CD4-positive, CD25-positive, alpha-beta regulatory T cell (primary cell): ENCODE data around the gene TSPY4. TPM values are rescaled to one million over a fixed set of nuclear protein-coding genes. Genes with fewer than 3 reads are reported as not detected.
"Not testable (repeated sequence)": the region's sequence is repeated elsewhere in the genome, so short reads cannot be mapped to it uniquely, and the experiment has no call there.

Experiments used
- ATAC-seq, 2 donors: fragments of 150-1000 bp; cut with Tn5 transposase; one replicate each; pipeline ENCODE4 v1.10.0; 2021; ENCODE audit warnings: low read depth in 2 of 2, moderate number of reproducible peaks in 2 of 2, moderate library complexity in 1 of 2
- DNase-seq, 3 donors: peaks; one replicate each; pipeline versions ENCODE4 v3.0.0 to v3.0.0-alpha.2; 2012 to 2022; ENCODE audit warnings: mixed read lengths in 1 of 3
- H3K27ac ChIP-seq: one replicate; pipeline ENCODE4 v1.7.0; 2013; ENCODE audit warnings: mild to moderate bottlenecking, low read length; ENCODE audit not compliant: insufficient read depth, poor library complexity, severe bottlenecking
- H3K27me3 ChIP-seq: one replicate; pipeline ENCODE4 v1.7.0; 2013; ENCODE audit warnings: low read length; ENCODE audit not compliant: control insufficient read depth, insufficient read depth
- H3K36me3 ChIP-seq: one replicate; pipeline ENCODE4 v1.7.0; 2013; ENCODE audit warnings: mild to moderate bottlenecking, low read length, moderate library complexity; ENCODE audit not compliant: control insufficient read depth, insufficient read depth
- H3K4me1 ChIP-seq: 2 replicates; pipeline ENCODE4 v1.7.0; 2013; ENCODE audit warnings: mild to moderate bottlenecking, low read length; ENCODE audit not compliant: insufficient read depth, control insufficient read depth, poor library complexity, severe bottlenecking
- H3K4me3 ChIP-seq: one replicate; pipeline ENCODE4 v1.7.0; 2013; ENCODE audit warnings: low read depth, mild to moderate bottlenecking, low read length, moderate library complexity
- H3K9me3 ChIP-seq, 2 experiments: 1 replicate in 1 of 2; 2 replicates in 1 of 2; pipeline ENCODE4 v1.7.0; 2013; ENCODE audit warnings: low read length in 2 of 2, mild to moderate bottlenecking in 1 of 2, moderate library complexity in 1 of 2; ENCODE audit not compliant: control insufficient read depth in 2 of 2
- H3K27ac Mint-ChIP-seq, 3 donors: one replicate each; pipeline ENCODE4 v1.8.0; 2020 to 2022; ENCODE audit warnings: mild to moderate bottlenecking in 3 of 3, mixed read lengths in 3 of 3, moderate library complexity in 2 of 3
- H3K27me3 Mint-ChIP-seq: one replicate; pipeline ENCODE4 v1.8.0; 2022; ENCODE audit warnings: mild to moderate bottlenecking, mixed read lengths
- H3K36me3 Mint-ChIP-seq: one replicate; pipeline ENCODE4 v1.8.0; 2020; ENCODE audit warnings: mixed read lengths
- H3K4me1 Mint-ChIP-seq, 4 donors: one replicate each; pipeline ENCODE4 v1.8.0; 2020 to 2022; ENCODE audit warnings: mixed read lengths in 4 of 4, mild to moderate bottlenecking in 1 of 4
- H3K4me3 Mint-ChIP-seq, 4 donors: one replicate each; pipeline ENCODE4 v1.8.0; 2020 to 2022; ENCODE audit warnings: mild to moderate bottlenecking in 4 of 4, mixed read lengths in 4 of 4, moderate library complexity in 3 of 4
- H3K9me3 Mint-ChIP-seq, 7 donors: one replicate each; pipeline ENCODE4 v1.8.0; 2020 to 2022; ENCODE audit warnings: mixed read lengths in 7 of 7, mild to moderate bottlenecking in 3 of 7, moderate library complexity in 2 of 7
- polyA plus RNA-seq, 4 donors: library from polyadenylated mRNA; unstranded; fragments of 300-500 nt; fragmentation: Illumina TruSeq; gene quantifications; one replicate each; pipeline ENCODE4 v1.2.3, GENCODE V29; 2021
- total RNA-seq: library from RNA; stranded (reverse); gene quantifications from one replicate; pipeline ENCODE4 v1.2.3, GENCODE V29; 2022

TSPY4 gene
- total RNA-seq (not detected), polyA plus RNA-seq (not detected)

DNA sequence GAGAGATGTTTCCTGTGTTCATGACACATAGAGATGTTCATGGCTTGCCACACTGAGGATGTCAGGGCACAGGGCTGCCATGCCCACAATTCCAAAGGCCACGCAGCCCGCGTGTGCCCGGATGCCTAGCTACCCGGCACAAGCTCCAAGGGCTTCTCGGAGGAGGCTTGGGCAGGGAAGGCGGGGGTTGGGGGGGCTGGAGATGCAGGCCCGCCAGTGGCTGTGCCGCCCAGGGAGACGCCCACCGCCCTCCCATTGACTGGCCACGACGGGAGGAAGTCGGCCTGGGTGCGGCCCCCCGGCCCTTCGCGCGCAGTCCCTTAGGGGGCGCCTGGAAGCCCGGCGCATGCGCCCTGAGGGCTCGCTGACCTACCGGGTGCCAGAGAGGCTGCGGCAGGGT, at the start of gene TSPY4:
Gene TSPY4 (plus strand): TSS at position 301 of the 400 bp plus-strand sequence. CDS start 46 bp downstream, at position 347.
- H3K27me3 ChIP-seq, H3K36me3 ChIP-seq, H3K27ac ChIP-seq, DNase-seq, H3K9me3 Mint-ChIP-seq, H3K9me3 ChIP-seq, H3K4me3 Mint-ChIP-seq, ATAC-seq, H3K4me1 ChIP-seq, H3K27ac Mint-ChIP-seq, H3K4me1 Mint-ChIP-seq, H3K36me3 Mint-ChIP-seq, H3K27me3 Mint-ChIP-seq, H3K4me3 ChIP-seq: not testable (repeated sequence)

GRCh38 chrY:9320996-9321395, 16.3 kb upstream of the TSPY4 start:
- H3K4me1 ChIP-seq: no peaks in the 10 kb centered on the region
- no peaks in the 10 kb centered on the region for H3K27me3 Mint-ChIP-seq
- no peak for ATAC-seq
- H3K27me3 ChIP-seq: no peaks in the 10 kb centered on the region
- H3K4me1 Mint-ChIP-seq: no peaks in the 10 kb centered on the region
- no peak overlapping the region for H3K27ac Mint-ChIP-seq
- H3K9me3 Mint-ChIP-seq: no peaks in the 10 kb centered on the region
- no peaks in the 10 kb centered on the region for H3K9me3 ChIP-seq
- no peak overlapping the region for H3K4me3 ChIP-seq
- H3K36me3 ChIP-seq: no peaks in the 10 kb centered on the region
- H3K36me3 Mint-ChIP-seq: no peaks in the 10 kb centered on the region
- no peak overlapping the region for H3K27ac ChIP-seq
- H3K4me3 Mint-ChIP-seq: no peak overlapping the region
- DNase-seq: no peak

DNA sequence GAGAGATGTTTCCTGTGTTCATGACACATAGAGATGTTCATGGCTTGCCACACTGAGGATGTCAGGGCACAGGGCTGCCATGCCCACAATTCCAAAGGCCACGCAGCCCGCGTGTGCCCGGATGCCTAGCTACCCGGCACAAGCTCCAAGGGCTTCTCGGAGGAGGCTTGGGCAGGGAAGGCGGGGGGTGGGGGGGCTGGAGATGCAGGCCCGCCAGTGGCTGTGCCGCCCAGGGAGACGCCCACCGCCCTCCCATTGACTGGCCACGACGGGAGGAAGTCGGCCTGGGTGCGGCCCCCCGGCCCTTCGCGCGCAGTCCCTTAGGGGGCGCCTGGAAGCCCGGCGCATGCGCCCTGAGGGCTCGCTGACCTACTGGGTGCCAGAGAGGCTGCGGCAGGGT, 20.2 kb downstream of the TSPY4 start, which contains the start of gene TSPY8:
Gene TSPY8 (plus strand): TSS at position 301 of the 400 bp plus-strand sequence. CDS start 46 bp downstream, at position 347.
- H3K4me1 Mint-ChIP-seq, H3K4me3 Mint-ChIP-seq, H3K27me3 ChIP-seq, H3K27ac Mint-ChIP-seq, H3K9me3 ChIP-seq, H3K27ac ChIP-seq, H3K27me3 Mint-ChIP-seq, H3K4me3 ChIP-seq, ATAC-seq, H3K9me3 Mint-ChIP-seq, H3K4me1 ChIP-seq, H3K36me3 Mint-ChIP-seq, DNase-seq, H3K36me3 ChIP-seq: not testable (repeated sequence)

Other genes starting within 250 kb of the TSPY4 start
- gene TSPY8, start 20.3 kb downstream of the TSPY4 start, total RNA-seq: not detected
- gene TSPY8, start 20.3 kb downstream of the TSPY4 start, polyA plus RNA-seq: not detected
- gene TSPY3, start 61.0 kb downstream of the TSPY4 start, total RNA-seq: not detected
- not detected for gene TSPY3, start 61.0 kb downstream of the TSPY4 start, polyA plus RNA-seq
- gene TSPY1, start 129.5 kb downstream of the TSPY4 start, total RNA-seq: not detected
- gene TSPY1, start 129.5 kb downstream of the TSPY4 start, polyA plus RNA-seq: not detected
- not detected for gene TSPY9, start 149.8 kb downstream of the TSPY4 start, total RNA-seq
- gene TSPY9, start 149.8 kb downstream of the TSPY4 start, polyA plus RNA-seq: not detected
- gene TSPY10, start 190.4 kb downstream of the TSPY4 start, total RNA-seq: not detected
- gene TSPY10, start 190.4 kb downstream of the TSPY4 start, polyA plus RNA-seq: not detected